ENCODE results near the gene LSR. TPM values are rescaled to one million over a fixed set of nuclear protein-coding genes. Genes with fewer than 3 reads are reported as not detected.

Gene LSR
- total and polyA plus RNA-seq, 7 donors, result 1.7 to 5.2 (median 2.4) TPM

DNA sequence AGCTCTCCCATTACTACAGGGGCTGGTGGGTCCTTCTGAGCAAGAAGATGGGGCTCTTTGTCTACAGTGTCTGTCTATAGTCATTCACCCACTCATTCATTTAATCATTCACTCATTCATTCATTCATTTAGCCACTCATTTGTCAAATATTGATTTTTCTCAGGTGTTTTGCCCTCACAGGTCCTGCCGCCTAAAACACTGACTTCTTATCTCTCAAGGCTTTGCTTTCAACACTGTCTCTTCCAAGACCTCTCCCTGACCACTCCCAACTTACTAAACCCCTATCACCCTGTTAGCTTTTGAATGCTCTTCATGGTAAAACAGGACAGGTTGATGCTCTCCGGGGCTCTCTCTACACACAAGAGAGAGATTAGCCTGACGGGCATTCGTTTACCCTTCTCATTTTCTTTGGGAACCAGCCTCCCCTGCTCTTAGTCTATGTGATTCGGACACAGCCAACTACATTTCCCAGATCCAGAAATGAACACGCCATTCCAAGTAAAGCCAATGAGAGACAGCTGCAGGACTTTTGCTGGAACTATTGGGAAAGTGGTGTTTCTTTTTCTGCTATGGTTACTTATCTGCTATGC, 43.0 kb upstream of the LSR start:
- 56 to 68% (median 66%) methylated on average over 6 of the region's 6 CpGs for WGBS, 3 donors
- intact Hi-C loops (cut with DNase I), result no loop called here
- H3K27ac ChIP-seq, result no peak overlapping the region
- peaks cover 0 to 9% (median 0%) of the 10 kb centered on the region in 3 donors for H3K27me3 ChIP-seq (ENCODE audit: insufficient read depth in 3 of 3, low read length in 2 of 3)
- H3K36me3 ChIP-seq (ENCODE audit: insufficient read depth in 1 of 2, low read depth in 1 of 2), result no peaks in the 10 kb centered on the region
- no peaks in the 10 kb centered on the region for H3K9me3 ChIP-seq
- no peak overlapping the region for H3K4me3 ChIP-seq
- H3K4me1 ChIP-seq, result no peaks in the 10 kb centered on the region
- TF ChIP-seq, protein P1, sequence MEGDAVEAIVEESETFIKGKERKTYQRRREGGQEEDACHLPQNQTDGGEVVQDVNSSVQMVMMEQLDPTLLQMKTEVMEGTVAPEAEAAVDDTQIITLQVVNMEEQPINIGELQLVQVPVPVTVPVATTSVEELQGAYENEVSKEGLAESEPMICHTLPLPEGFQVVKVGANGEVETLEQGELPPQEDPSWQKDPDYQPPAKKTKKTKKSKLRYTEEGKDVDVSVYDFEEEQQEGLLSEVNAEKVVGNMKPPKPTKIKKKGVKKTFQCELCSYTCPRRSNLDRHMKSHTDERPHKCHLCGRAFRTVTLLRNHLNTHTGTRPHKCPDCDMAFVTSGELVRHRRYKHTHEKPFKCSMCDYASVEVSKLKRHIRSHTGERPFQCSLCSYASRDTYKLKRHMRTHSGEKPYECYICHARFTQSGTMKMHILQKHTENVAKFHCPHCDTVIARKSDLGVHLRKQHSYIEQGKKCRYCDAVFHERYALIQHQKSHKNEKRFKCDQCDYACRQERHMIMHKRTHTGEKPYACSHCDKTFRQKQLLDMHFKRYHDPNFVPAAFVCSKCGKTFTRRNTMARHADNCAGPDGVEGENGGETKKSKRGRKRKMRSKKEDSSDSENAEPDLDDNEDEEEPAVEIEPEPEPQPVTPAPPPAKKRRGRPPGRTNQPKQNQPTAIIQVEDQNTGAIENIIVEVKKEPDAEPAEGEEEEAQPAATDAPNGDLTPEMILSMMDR (IDR thresholded peaks at IDR 0.05), result no peak
- DNase-seq (no peak), ATAC-seq (no peak)

DNA sequence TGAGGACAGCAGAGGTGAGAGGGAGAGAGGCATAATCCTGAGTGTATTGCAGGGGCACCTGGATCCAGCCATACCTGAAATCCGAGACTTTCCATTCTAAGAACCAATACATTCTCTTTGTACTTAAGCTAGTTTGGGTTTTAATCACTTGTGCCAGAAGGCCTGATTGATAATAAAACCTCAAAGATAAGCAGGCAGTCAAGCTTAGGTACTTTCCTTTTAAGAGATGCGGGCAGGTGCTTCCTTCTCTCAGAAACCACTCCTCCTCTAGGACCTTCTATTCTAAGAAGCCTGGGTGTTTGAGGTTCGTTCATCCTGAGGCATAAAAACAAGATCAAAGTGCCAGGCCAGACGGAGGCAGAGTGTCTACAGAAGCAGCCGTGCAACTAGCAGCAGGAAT, 42.4 kb upstream of the LSR start:
- DNase-seq (no peak), ATAC-seq (no peak)
- H3K4me3 ChIP-seq, result no peak overlapping the region
- TF ChIP-seq, protein P1 (IDR thresholded peaks at IDR 0.05), result no peak
- H3K36me3 ChIP-seq (ENCODE audit: insufficient read depth in 1 of 2, low read depth in 1 of 2), result no peaks in the 10 kb centered on the region
- WGBS, 3 donors, result 48 to 54% (median 53%) methylated on average over 5 of the region's 5 CpGs
- H3K27me3 ChIP-seq (ENCODE audit: insufficient read depth in 3 of 3, low read length in 2 of 3), result peaks cover 0 to 3% (median 0%) of the 10 kb centered on the region in 3 donors
- no peaks in the 10 kb centered on the region for H3K4me1 ChIP-seq
- H3K27ac ChIP-seq, result no peak overlapping the region
- intact Hi-C loops (cut with DNase I), result no loop called here
- H3K9me3 ChIP-seq, result no peaks in the 10 kb centered on the region

DNA sequence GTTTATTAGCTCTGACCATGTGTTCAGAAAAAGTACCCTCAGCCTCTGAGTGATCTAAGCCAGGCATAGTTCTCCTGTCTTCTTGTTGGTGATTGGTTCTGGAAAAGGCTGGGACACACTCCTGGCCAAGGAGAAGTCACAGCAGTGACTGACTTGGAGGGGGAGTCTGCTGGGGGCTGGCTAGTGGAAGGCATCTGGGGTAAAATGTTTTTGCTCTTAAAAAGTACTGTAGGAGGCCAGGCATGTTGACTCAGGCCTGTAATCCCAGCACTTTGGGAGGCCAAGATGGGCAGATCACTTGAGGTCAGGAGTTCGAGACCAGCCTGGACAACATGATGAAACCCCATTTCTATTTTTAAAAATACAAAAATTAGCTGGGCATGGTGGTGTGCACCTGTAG, 41.9 kb upstream of the LSR start:
- H3K27ac ChIP-seq, result no peak overlapping the region

DNA sequence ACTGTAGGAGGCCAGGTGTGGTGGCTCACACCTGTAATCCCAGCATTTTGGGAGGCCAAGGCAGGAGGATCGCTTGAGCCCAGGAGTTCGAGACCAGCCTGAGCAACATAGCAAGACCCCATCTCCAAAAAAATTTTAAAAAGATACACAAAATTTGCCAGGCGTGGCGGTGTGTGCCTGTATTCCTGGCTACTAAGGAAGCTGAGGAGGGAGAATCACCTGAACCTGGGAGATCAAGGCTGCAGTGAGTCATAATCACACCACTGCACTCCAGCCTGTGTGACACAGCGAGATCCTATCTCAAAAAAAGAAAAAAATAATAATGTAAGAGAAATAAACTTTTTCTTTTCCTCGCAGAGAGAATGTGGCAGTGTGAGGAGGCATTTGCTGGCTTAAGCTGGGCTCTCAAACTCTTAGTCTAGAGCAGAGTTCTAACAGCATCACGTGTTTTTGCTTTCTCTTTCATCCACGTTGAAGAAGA, 41.4 kb upstream of the LSR start:
- Histone ChIP-seq H3K27ac (no peak overlapping the region), H3K4me3 (no peak overlapping the region), H3K27me3 (ENCODE audit: insufficient read depth in 3 of 3, low read length in 2 of 3) (peaks cover 0 to 3% (median 0%) of the 10 kb centered on the region in 3 donors), H3K4me1 (peaks cover 4% of the 10 kb centered on the region), H3K9me3 (no peaks in the 10 kb centered on the region), H3K36me3 (ENCODE audit: insufficient read depth in 1 of 2, low read depth in 1 of 2) (no peaks in the 10 kb centered on the region)
- DNase-seq, result no peak
- intact Hi-C loops (cut with DNase I), result no loop called here
- no peak for ATAC-seq
- TF ChIP-seq, protein P1 (IDR thresholded peaks at IDR 0.05), result no peak
- 80 to 86% (median 85%) methylated on average over 8 of the region's 8 CpGs for WGBS, 3 donors

More for the DNA sequence above, 41.9 kb upstream of the LSR start:
- no peak for DNase-seq
- intact Hi-C loops (cut with DNase I), result no loop called here
- H3K27me3 ChIP-seq (ENCODE audit: insufficient read depth in 3 of 3, low read length in 2 of 3), result peaks cover 0 to 3% (median 0%) of the 10 kb centered on the region in 3 donors
- TF ChIP-seq, protein P1 (IDR thresholded peaks at IDR 0.05), result no peak
- H3K9me3 ChIP-seq, result no peaks in the 10 kb centered on the region
- ATAC-seq, result no peak
- no peaks in the 10 kb centered on the region for H3K36me3 ChIP-seq (ENCODE audit: insufficient read depth in 1 of 2, low read depth in 1 of 2)
- WGBS, 3 donors, result 83 to 95% (median 95%) methylated on average over 1 of the region's 1 CpG
- H3K4me1 ChIP-seq, result no peaks in the 10 kb centered on the region
- no peak overlapping the region for H3K4me3 ChIP-seq

DNA sequence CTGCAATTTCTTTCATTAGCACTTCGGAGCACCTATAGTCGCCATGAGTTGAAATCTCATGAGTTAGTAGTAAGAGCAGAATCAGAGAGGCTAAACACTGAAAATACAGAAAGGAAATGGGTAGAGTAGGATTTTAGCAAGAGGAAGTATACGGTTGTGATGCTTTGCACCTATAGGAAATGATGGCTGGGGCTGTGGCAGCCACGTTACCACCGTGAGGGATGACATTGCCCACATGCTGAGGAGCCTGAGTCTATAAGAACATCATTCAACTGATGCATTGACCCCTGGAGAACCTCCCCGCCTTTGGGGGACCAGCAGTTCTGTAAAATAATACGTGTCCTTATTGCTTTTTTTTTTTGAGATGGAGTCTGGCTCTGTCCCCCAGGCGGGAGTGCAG, 40.7 kb upstream of the LSR start:
- ATAC-seq, result no peak
- no peaks in the 10 kb centered on the region for H3K36me3 ChIP-seq (ENCODE audit: insufficient read depth in 1 of 2, low read depth in 1 of 2)
- intact Hi-C loops (cut with DNase I), result no loop called here
- peaks cover 0 to 3% (median 0%) of the 10 kb centered on the region in 3 donors for H3K27me3 ChIP-seq (ENCODE audit: insufficient read depth in 3 of 3, low read length in 2 of 3)
- H3K4me3 ChIP-seq, result no peak overlapping the region
- peaks cover 5% of the 10 kb centered on the region for H3K4me1 ChIP-seq
- TF ChIP-seq, protein P1 (IDR thresholded peaks at IDR 0.05), result no peak
- H3K27ac ChIP-seq, result no peak overlapping the region
- no peaks in the 10 kb centered on the region for H3K9me3 ChIP-seq
- DNase-seq, result no peak
- 85 to 92% (median 92%) methylated on average over 8 of the region's 8 CpGs for WGBS, 3 donors
